Ascending aorta (tissue), 2 donors: ENCODE data around the gene BCAT1. TPM values are rescaled to one million over a fixed set of nuclear protein-coding genes. Genes with fewer than 3 reads are reported as not detected.

ENCODE experiments used
- DNase-seq, 2 donors: peaks; one replicate each; pipeline ENCODE4 v3.0.0-alpha.2; 2019; ENCODE audit warnings: low spot score in 2 of 2
- H3K27ac ChIP-seq, 2 donors: fragments of 200-600 bp; sonication (generic); one replicate each; pipeline ENCODE4 v1.5.1; 2016 to 2017; ENCODE audit warnings: mild to moderate bottlenecking in 1 of 2
- H3K27me3 ChIP-seq: fragments of 200-600 bp; sonication (generic); one replicate; pipeline ENCODE4 v1.5.1; 2017
- H3K36me3 ChIP-seq, 2 donors: fragments of 200-600 bp; sonication (generic); one replicate each; pipeline ENCODE4 v1.5.1; 2016
- H3K4me1 ChIP-seq, 2 donors: fragments of 200-600 bp; sonication (generic); one replicate each; pipeline ENCODE4 v1.5.1; 2016 to 2017; ENCODE audit warnings: mild to moderate bottlenecking in 1 of 2
- H3K4me3 ChIP-seq, 2 donors: fragments of 200-600 bp; sonication (generic); one replicate each; pipeline ENCODE4 v1.5.1; 2016 to 2017; ENCODE audit warnings: mild to moderate bottlenecking in 1 of 2
- H3K9me3 ChIP-seq, 2 donors: fragments of 200-600 bp; sonication (generic); one replicate each; pipeline ENCODE4 v1.5.1; 2016
- CTCF ChIP-seq, 3 experiments: fragments of 200-600 bp in 2 of 3; fragments of 450-650 bp in 1 of 3; sonication (generic) in 2 of 3; IDR thresholded peaks; one replicate each; pipeline ENCODE4 v1.5.1; 2016 to 2019; ENCODE audit warnings: antibody characterized with exemption in 3 of 3, mild to moderate bottlenecking in 1 of 3, moderate library complexity in 1 of 3
- intact Hi-C: fragments of 100-400 bp; cut with DNase I; formaldehyde crosslinking; loops from one replicate; pipeline ENCODE4 v1.15.1; 2023
- total RNA-seq: library from RNA; depleted of rRNA; stranded (reverse); fragments of >200 nt; gene quantifications from one replicate; pipeline ENCODE4 v1.1.0, GENCODE V29; 2016

The BCAT1 gene
- total RNA-seq, 1 donor from 2014 or later, result 16.5 TPM

GRCh38 chr12:24904871-24905270, 44.0 kb downstream of the BCAT1 start:
- Histone ChIP-seq H3K27me3 (no peaks in the 10 kb centered on the region), H3K36me3 (no peaks in the 10 kb centered on the region), H3K4me1 (peaks cover 3 to 4% of the 10 kb centered on the region in 2 donors), H3K27ac (no peak overlapping the region), H3K4me3 (no peak overlapping the region), H3K9me3 (no peaks in the 10 kb centered on the region)
- intact Hi-C loops, result no loop called here
- no peak for DNase-seq
- no peak for TF ChIP-seq CTCF (IDR thresholded peaks at IDR 0.05)

- H3K36me3 ChIP-seq, result no peaks in the 10 kb centered on the region
- peak overlapping the region; percentile 75 to 97 for H3K4me3 ChIP-seq
- no peaks in the 10 kb centered on the region for H3K27me3 ChIP-seq
- intact Hi-C loops, result no loop called here
- TF ChIP-seq CTCF (IDR thresholded peaks at IDR 0.05), result no peak
- H3K27ac ChIP-seq, result peak overlapping the region; percentile 46 to 56
- DNase-seq, result peak in 1 of 2 donors; percentile 63
- no peaks in the 10 kb centered on the region for H3K9me3 ChIP-seq
- H3K4me1 ChIP-seq, result peaks cover 3 to 4% of the 10 kb centered on the region in 2 donors
These were observed 45.4 kb downstream of the BCAT1 start for GRCh38 chr12:24903329-24904088.

- H3K9me3 ChIP-seq, result no peaks in the 10 kb centered on the region
- peaks cover 3 to 4% of the 10 kb centered on the region in 2 donors for H3K4me1 ChIP-seq
- peak in 1 of 2 donors; percentile 62 for DNase-seq
- H3K27ac ChIP-seq, result peak overlapping the region; percentile 46 to 56
- intact Hi-C loops, result no loop called here
- no peaks in the 10 kb centered on the region for H3K27me3 ChIP-seq
- peak overlapping the region; percentile 75 to 97 for H3K4me3 ChIP-seq
- H3K36me3 ChIP-seq, result no peaks in the 10 kb centered on the region
- TF ChIP-seq CTCF (IDR thresholded peaks at IDR 0.05), result no peak
These were observed 46.2 kb downstream of the BCAT1 start for GRCh38 chr12:24902511-24903328.

- intact Hi-C loops, result no loop called here
- Histone ChIP-seq H3K9me3 (no peaks in the 10 kb centered on the region), H3K36me3 (no peaks in the 10 kb centered on the region), H3K4me1 (peaks cover 3 to 4% of the 10 kb centered on the region in 2 donors), H3K4me3 (peak overlapping the region; percentile 75 to 97), H3K27me3 (no peaks in the 10 kb centered on the region), H3K27ac (peak overlapping the region; percentile 46 to 56)
- TF ChIP-seq CTCF (IDR thresholded peaks at IDR 0.05), result no peak
- DNase-seq, result no peak
These were observed 47.1 kb downstream of the BCAT1 start for GRCh38 chr12:24901576-24902461.

- peaks cover 3 to 13% of the 10 kb centered on the region in 2 donors for H3K4me1 ChIP-seq
- intact Hi-C loops, result no loop called here
- H3K36me3 ChIP-seq, result no peaks in the 10 kb centered on the region
- no peak overlapping the region for H3K27ac ChIP-seq
- H3K27me3 ChIP-seq, result no peaks in the 10 kb centered on the region
- no peaks in the 10 kb centered on the region for H3K9me3 ChIP-seq
- no peak overlapping the region for H3K4me3 ChIP-seq
- DNase-seq, result no peak
- no peak for TF ChIP-seq CTCF (IDR thresholded peaks at IDR 0.05)
These were observed 48.7 kb downstream of the BCAT1 start for GRCh38 chr12:24900196-24900595.
